ENCODE results near the gene HIBADH.
A peak's percentile ranks its signal among the peaks of the same experiment; 100 is the strongest.

Gene HIBADH

GRCh38 chr7:27662490-27663205 is at the start of gene HIBADH:
Gene HIBADH, minus strand, starts transcription at chr7:27662883. Its CDS starts 95 bp downstream, at chr7:27662788.
- DNase-seq (ENCODE audit: low spot score), result peak; percentile 99

GRCh38 chr7:27712217-27712616 is 49.5 kb upstream of the HIBADH start:
- DNase-seq (ENCODE audit: low spot score), result no peak

- DNase-seq (ENCODE audit: low spot score), result no peak
Measured at GRCh38 chr7:27709137-27710075, 46.7 kb upstream of the HIBADH start.

- no peak for DNase-seq (ENCODE audit: low spot score)
Measured at GRCh38 chr7:27708485-27708884, 45.8 kb upstream of the HIBADH start.

GRCh38 chr7:27705200-27705594 is 42.5 kb upstream of the HIBADH start:
- DNase-seq (ENCODE audit: low spot score), result no peak

GRCh38 chr7:27704422-27705199 is 41.9 kb upstream of the HIBADH start:
- no peak for DNase-seq (ENCODE audit: low spot score)

GRCh38 chr7:27703181-27703580 is 40.5 kb upstream of the HIBADH start:
- DNase-seq (ENCODE audit: low spot score), result no peak

GRCh38 chr7:27700501-27700900 is 37.8 kb upstream of the HIBADH start:
- no peak for DNase-seq (ENCODE audit: low spot score)

GRCh38 chr7:27699751-27700150 is 37.1 kb upstream of the HIBADH start:
- no peak for DNase-seq (ENCODE audit: low spot score)

GRCh38 chr7:27697861-27698430 is 35.3 kb upstream of the HIBADH start:
- DNase-seq (ENCODE audit: low spot score), result peak; percentile 55

GRCh38 chr7:27695096-27695495 is 32.4 kb upstream of the HIBADH start:
- DNase-seq (ENCODE audit: low spot score), result no peak

- DNase-seq (ENCODE audit: low spot score), result no peak
Measured at GRCh38 chr7:27693794-27694193, 31.1 kb upstream of the HIBADH start.

- DNase-seq (ENCODE audit: low spot score), result no peak
Measured at GRCh38 chr7:27690649-27691048, 28.0 kb upstream of the HIBADH start.

GRCh38 chr7:27689591-27690164 is 27.0 kb upstream of the HIBADH start:
- DNase-seq (ENCODE audit: low spot score), result peak; percentile 41

- no peak for DNase-seq (ENCODE audit: low spot score)
Measured at GRCh38 chr7:27689150-27689549, 26.5 kb upstream of the HIBADH start.

- no peak for DNase-seq (ENCODE audit: low spot score)
Measured at GRCh38 chr7:27688646-27689045, 26.0 kb upstream of the HIBADH start.

GRCh38 chr7:27688056-27688455 is 25.4 kb upstream of the HIBADH start:
- DNase-seq (ENCODE audit: low spot score), result no peak

GRCh38 chr7:27686315-27686714 is 23.6 kb upstream of the HIBADH start:
- no peak for DNase-seq (ENCODE audit: low spot score)

- DNase-seq (ENCODE audit: low spot score), result no peak
Measured at GRCh38 chr7:27685893-27686292, 23.2 kb upstream of the HIBADH start.

GRCh38 chr7:27685209-27685608 is 22.5 kb upstream of the HIBADH start:
- DNase-seq (ENCODE audit: low spot score), result no peak

- DNase-seq (ENCODE audit: low spot score), result no peak
Measured at GRCh38 chr7:27684491-27684890, 21.8 kb upstream of the HIBADH start.

- no peak for DNase-seq (ENCODE audit: low spot score)
Measured at GRCh38 chr7:27680610-27681009, 17.9 kb upstream of the HIBADH start.

All from germinal center (tissue), 1 donor.